H1 (cell line): ENCODE results near the gene STX16. TPM values are rescaled to one million over a fixed set of nuclear protein-coding genes. Genes with fewer than 3 reads are reported as not detected.

Experiments
- CTCF ChIA-PET: fragments of 300-600 bp; sonication (Branson Sonifier 250); formaldehyde crosslinking; loops from one replicate; lab custom pipeline; 2021; ENCODE audit not compliant: partially characterized antibody; lab: Charles Lee
- POLR2A ChIA-PET: fragments of 300-600 bp; sonication (Branson Sonifier 250); formaldehyde crosslinking; loops from one replicate; lab custom pipeline; 2021; ENCODE audit warnings: inconsistent platforms; ENCODE audit not compliant: partially characterized antibody; lab: Charles Lee
- DNase-seq, 2 experiments: peaks; one replicate each; pipeline versions ENCODE4 v3.0.0 to v3.0.0-alpha.2; 2010 to 2022; ENCODE audit warnings: low spot score in 2 of 2, low read depth in 1 of 2, mixed read lengths in 1 of 2
- FAIRE-seq: peaks from 2 replicates; lab custom pipeline; 2011; peaks lifted over from hg19 to GRCh38; lab: Jason Lieb, UNC
- H2AFZ ChIP-seq: 2 replicates; pipeline ENCODE4 v1.8.1; 2012; ENCODE audit warnings: low read length, inconsistent platforms
- H2AK5ac ChIP-seq: 2 replicates; pipeline ENCODE4 v1.6.1; 2013; ENCODE audit warnings: low read depth, low read length
- H2BK120ac ChIP-seq: replicated peaks from 2 replicates; pipeline ENCODE3; 2013; ENCODE audit warnings: low read depth, low read length, inconsistent platforms
- H2BK12ac ChIP-seq: 2 replicates; pipeline ENCODE4 v1.6.1; 2013; ENCODE audit warnings: low read depth, low read length
- H2BK15ac ChIP-seq: 2 replicates; pipeline ENCODE4 v1.6.1; 2013; ENCODE audit warnings: low read length
- H2BK20ac ChIP-seq: 2 replicates; pipeline ENCODE4 v1.6.1; 2013; ENCODE audit warnings: low read length
- H2BK5ac ChIP-seq: 2 replicates; pipeline ENCODE4 v1.6.1; 2013; ENCODE audit warnings: low read depth, low read length
- H3K14ac ChIP-seq: 2 replicates; pipeline ENCODE4 v1.6.1; 2013; ENCODE audit warnings: inconsistent platforms; ENCODE audit not compliant: insufficient read length
- H3K18ac ChIP-seq: 2 replicates; pipeline ENCODE4 v1.6.1; 2013; ENCODE audit warnings: low read length; ENCODE audit errors: extremely low read depth
- H3K23ac ChIP-seq: 2 replicates; pipeline ENCODE4 v1.6.1; 2013; ENCODE audit warnings: inconsistent platforms; ENCODE audit not compliant: insufficient read length
- H3K23me2 ChIP-seq: 2 replicates; pipeline ENCODE4 v1.6.1; 2013; ENCODE audit warnings: low read depth, low read length
- H3K27ac ChIP-seq: 2 replicates; pipeline ENCODE4 v1.6.1; 2011; ENCODE audit warnings: low read depth, low read length, inconsistent platforms
- H3K27me3 ChIP-seq, 4 experiments: replicated peaks in 1 of 4; 1 replicate in 1 of 4; 2 replicates in 3 of 4; pipeline versions ENCODE4 v1.6.1 to v1.8.1; 2011 to 2013; ENCODE audit warnings: low read length in 3 of 4, mild to moderate bottlenecking in 3 of 4, inconsistent platforms in 2 of 4, mixed read lengths in 2 of 4, moderate library complexity in 1 of 4; ENCODE audit not compliant: control insufficient read depth in 3 of 4, insufficient read depth in 3 of 4; ENCODE audit errors: extremely low read depth in 1 of 4
- H3K36me3 ChIP-seq, 4 experiments: 2 replicates each; pipeline versions ENCODE4 v1.6.1 to v1.8.1; 2011 to 2013; ENCODE audit warnings: mild to moderate bottlenecking in 4 of 4, low read length in 3 of 4, moderate library complexity in 2 of 4, control low read depth in 1 of 4, inconsistent platforms in 1 of 4; ENCODE audit not compliant: insufficient read depth in 4 of 4, control insufficient read depth in 2 of 4
- H3K4ac ChIP-seq: replicated peaks from 2 replicates; pipeline ENCODE3; 2013; ENCODE audit warnings: low read length, low read depth, mixed read lengths, inconsistent platforms; ENCODE audit not compliant: insufficient read length
- H3K4me1 ChIP-seq, 4 experiments: replicated peaks in 1 of 4; 1 replicate in 1 of 4; 2 replicates in 3 of 4; pipeline versions ENCODE4 v1.6.1 to v1.8.1; 2011 to 2013; ENCODE audit warnings: low read length in 3 of 4, inconsistent platforms in 2 of 4, mixed read lengths in 1 of 4; ENCODE audit not compliant: insufficient read depth in 4 of 4, control insufficient read depth in 3 of 4
- H3K4me2 ChIP-seq, 2 experiments: 2 replicates each; pipeline versions ENCODE4 v1.6.1 to v1.8.1; 2011 to 2013; ENCODE audit warnings: low read depth in 2 of 2, low read length in 2 of 2, control low read depth in 1 of 2, inconsistent platforms in 1 of 2, mild to moderate bottlenecking in 1 of 2; ENCODE audit not compliant: insufficient read depth in 1 of 2
- H3K4me3 ChIP-seq, 4 experiments: fragments of 200-600, 300-600 bp in 1 of 4; sonication (generic), shearing (Covaris generic), sonication (Bioruptor Twin) in 1 of 4; 2 replicates each; pipeline versions ENCODE4 v1.5.1 to v1.8.1; 2011 to 2016; ENCODE audit warnings: low read length in 4 of 4, low read depth in 3 of 4, control low read depth in 2 of 4, inconsistent platforms in 2 of 4, mild to moderate bottlenecking in 2 of 4, mixed read lengths in 1 of 4, moderate library complexity in 1 of 4; ENCODE audit not compliant: insufficient read depth in 2 of 4; ENCODE audit errors: extremely low read depth in 1 of 4
- H3K56ac ChIP-seq: replicated peaks from 2 replicates; pipeline ENCODE3; 2013; ENCODE audit warnings: low read depth, mild to moderate bottlenecking, mixed read lengths, low read length, inconsistent platforms; ENCODE audit not compliant: insufficient read length
- H3K79me1 ChIP-seq: 2 replicates; pipeline ENCODE4 v1.6.1; 2013; ENCODE audit warnings: low read depth, low read length, control low read depth
- H3K79me2 ChIP-seq, 2 experiments: 2 replicates each; pipeline versions ENCODE4 v1.6.1 to v1.8.1; 2012 to 2013; ENCODE audit warnings: low read length in 2 of 2, mild to moderate bottlenecking in 2 of 2, inconsistent platforms in 1 of 2; ENCODE audit not compliant: insufficient read depth in 2 of 2, control insufficient read depth in 1 of 2
- H3K9ac ChIP-seq, 4 experiments: replicated peaks in 1 of 4; 1 replicate in 1 of 4; 2 replicates in 3 of 4; pipeline versions ENCODE4 v1.6.1 to v1.8.1; 2011 to 2013; ENCODE audit warnings: low read depth in 3 of 4, low read length in 3 of 4, control low read depth in 2 of 4, mild to moderate bottlenecking in 2 of 4, moderate library complexity in 2 of 4, inconsistent platforms in 1 of 4; ENCODE audit errors: extremely low read depth in 1 of 4
- H3K9me3 ChIP-seq, 2 experiments: 2 replicates each; pipeline versions ENCODE4 v1.6.1 to v1.8.1; 2012 to 2013; ENCODE audit warnings: mild to moderate bottlenecking in 2 of 2, moderate library complexity in 2 of 2, control low read depth in 1 of 2, inconsistent platforms in 1 of 2, low read depth in 1 of 2, low read length in 1 of 2, mixed read lengths in 1 of 2; ENCODE audit not compliant: insufficient read depth in 2 of 2
- H4K20me1 ChIP-seq, 2 experiments: replicated peaks in 1 of 2; 2 replicates each; pipeline versions ENCODE3 to v1.8.1; 2011 to 2013; ENCODE audit warnings: inconsistent platforms in 2 of 2, low read length in 2 of 2, mild to moderate bottlenecking in 1 of 2; ENCODE audit not compliant: insufficient read depth in 2 of 2, control insufficient read depth in 1 of 2
- H4K5ac ChIP-seq: 2 replicates; pipeline ENCODE4 v1.6.1; 2013; ENCODE audit warnings: low read length, low read depth, mixed read lengths, inconsistent platforms; ENCODE audit not compliant: insufficient read length
- H4K8ac ChIP-seq: 2 replicates; pipeline ENCODE4 v1.8.0; 2013; ENCODE audit warnings: mild to moderate bottlenecking, moderate library complexity, low read length, inconsistent platforms; ENCODE audit not compliant: insufficient read depth; ENCODE audit errors: extremely low read depth
- H4K91ac ChIP-seq: replicated peaks from 2 replicates; pipeline ENCODE3; 2013; ENCODE audit warnings: low read length, mixed read lengths, inconsistent platforms; ENCODE audit not compliant: insufficient read length
- BCL11A ChIP-seq, 2 experiments: IDR thresholded peaks; one replicate each; pipeline ENCODE4 v1.6.1; 2011; ENCODE audit warnings: low read depth in 2 of 2, low read length in 2 of 2, mild to moderate bottlenecking in 2 of 2
- PHF8 ChIP-seq: fragments of 200-600 bp; sonication (generic); conservative IDR thresholded peaks from 2 replicates; pipeline ENCODE4 v1.7.1; 2012; ENCODE audit warnings: low read depth, mild to moderate bottlenecking, inconsistent platforms, low read length, moderate library complexity
- WGBS, 2 experiments: shearing (Covaris generic) in 1 of 2; methylation state at CpG; one replicate each; pipeline versions ENCODE4 v1.1.6 to v1.1.7; 2013 to 2015; ENCODE audit warnings: low lambda C conversion rate in 2 of 2, mixed read lengths in 2 of 2, inconsistent platforms in 1 of 2, low coverage in 1 of 2, missing lambda C conversion rate in 1 of 2; ENCODE audit not compliant: insufficient replicate concordance in 2 of 2, insufficient coverage in 1 of 2, insufficient read length in 1 of 2; ENCODE audit errors: extremely low coverage in 1 of 2, missing lambda C conversion rate in 1 of 2; 5-methylcytosine and 5-hydroxymethylcytosine counted together
- polyA plus RNA-seq, 7 experiments: library from polyadenylated mRNA; depleted of rRNA in 3 of 7; stranded (reverse) in 5 of 7; unstranded in 2 of 7; fragments of >200 nt in 5 of 7; fragments of 200-250 nt in 2 of 7; gene quantifications; 1 replicate in 5 of 7; 2 replicates in 1 of 7; 4 replicates in 1 of 7; pipeline versions ENCODE4 v1.2.1 to v1.2.3, GENCODE V29; 2011 to 2013; ENCODE audit warnings: missing spikeins in 2 of 7, mixed read lengths in 2 of 7
- total RNA-seq: library from RNA; stranded (reverse); fragmentation: NEBNext Ultra II Directional; extraction: Animal tissue kit (Norgen Biotek cat#: 25700); gene quantifications from 2 replicates; pipeline ENCODE4 v1.2.1, GENCODE V29; 2021

The STX16 gene
- total and polyA plus RNA-seq, 2 of the 8 experiments (the other 6 are each of a cell fraction or from before 2014, with no cell fraction given): 45.2 to 61.6 TPM

GRCh38 chr20:58720890-58721289 is 69.8 kb downstream of the STX16 start:
- Histone ChIP-seq H2BK120ac (no peak overlapping the region), H2AFZ (no peak overlapping the region), H3K36me3 (no peaks in the 10 kb centered on the region), H3K79me2 (no peaks in the 10 kb centered on the region), H3K23ac (no peak overlapping the region), H3K4ac (no peak overlapping the region), H3K79me1 (no peaks in the 10 kb centered on the region; the same call in 1 of the 2 replicates), H4K91ac (no peak overlapping the region), H3K4me3 (no peak overlapping the region), H2BK15ac (no peak overlapping the region), H3K4me1 (peaks cover 0 to 4% (median 0%) of the 10 kb centered on the region in 4 experiments; a peak in 2 of 7 replicates), H3K27ac (no peak overlapping the region), H2AK5ac (no peak overlapping the region), H3K9ac (no peak overlapping the region), H4K5ac (no peak overlapping the region), H3K18ac (no peak overlapping the region), H2BK20ac (no peak overlapping the region), H4K8ac (no peak overlapping the region), H4K20me1 (no peaks in the 10 kb centered on the region), H3K9me3 (no peaks in the 10 kb centered on the region; a peak in 1 of 4 replicates), H2BK12ac (no peak overlapping the region), H3K4me2 (no peak overlapping the region), H3K27me3 (peaks cover 0 to 4% (median 1%) of the 10 kb centered on the region in 4 experiments; a peak in 3 of 7 replicates), H3K56ac (no peak overlapping the region), H2BK5ac (no peak overlapping the region), H3K23me2 (no peaks in the 10 kb centered on the region), H3K14ac (no peak overlapping the region)
- FAIRE-seq: no peak
- POLR2A ChIA-PET: no interaction called here
- no peak for DNase-seq
- no peak for TF ChIP-seq PHF8
- TF ChIP-seq BCL11A (IDR thresholded peaks at IDR 0.05; ENCODE audit: low read depth in 2 of 2, low read length in 2 of 2): no peak
- CTCF ChIA-PET: no interaction called here
- 92% methylated on average over 14 of the region's 14 CpGs; no CpG with 5 or more reads in 1 of the 2 experiments for WGBS, 2 experiments
